Thyroid gland (tissue), 4 donors: ENCODE data around the gene CTDSPL. TPM values are rescaled to one million over a fixed set of nuclear protein-coding genes. Genes with fewer than 3 reads are reported as not detected.

Experiments used
- DNase-seq, 2 donors: peaks; one replicate each; pipeline ENCODE4 v3.0.0-alpha.2; 2019
- H3K27ac ChIP-seq, 3 donors: fragments of 200-600 bp; sonication (generic); 1 replicate in 2 of 3; 2 replicates in 1 of 3; pipeline ENCODE4 v1.5.1; 2016 to 2019; ENCODE audit warnings: mild to moderate bottlenecking in 1 of 3, moderate library complexity in 1 of 3
- H3K27me3 ChIP-seq: fragments of 200-600 bp; sonication (generic); one replicate; pipeline ENCODE4 v1.5.1; 2019
- H3K36me3 ChIP-seq, 2 donors: fragments of 200-600 bp; sonication (generic); one replicate each; pipeline ENCODE4 v1.5.1; 2016 to 2019
- H3K4me1 ChIP-seq, 2 donors: fragments of 200-600 bp; sonication (generic); one replicate each; pipeline ENCODE4 v1.5.1; 2017 to 2019
- H3K4me3 ChIP-seq, 3 donors: fragments of 200-600 bp; sonication (generic); replicated peaks in 1 of 3; 1 replicate in 2 of 3; 2 replicates in 1 of 3; pipeline ENCODE4 v1.5.1; 2016; ENCODE audit warnings: mild to moderate bottlenecking in 1 of 3
- H3K9me3 ChIP-seq: fragments of 200-600 bp; sonication (generic); one replicate; pipeline ENCODE4 v1.5.1; 2017
- CTCF ChIP-seq, 6 experiments: fragments of 200-600 bp in 3 of 6; fragments of 450-650 bp in 3 of 6; sonication (generic) in 3 of 6; IDR thresholded peaks; one replicate each; pipeline ENCODE4 v1.5.1; 2016 to 2019; ENCODE audit warnings: antibody characterized with exemption in 6 of 6, mild to moderate bottlenecking in 2 of 6, inconsistent platforms in 1 of 6, moderate library complexity in 1 of 6
- POLR2A ChIP-seq, 2 donors: fragments of 450-650 bp; IDR thresholded peaks; one replicate each; pipeline ENCODE4 v1.6.1; 2017; ENCODE audit warnings: antibody characterized with exemption in 2 of 2, mild to moderate bottlenecking in 2 of 2, moderate library complexity in 1 of 2
- WGBS, 2 donors: methylation state at CpG; one replicate each; pipeline ENCODE4 v1.1.5; 2017; 5-methylcytosine and 5-hydroxymethylcytosine counted together
- intact Hi-C: fragments of 100-400 bp; cut with DNase I; formaldehyde crosslinking; loops from one replicate; pipeline ENCODE4 v1.15.1; 2023
- total RNA-seq, 4 donors: library from RNA; depleted of rRNA; stranded (reverse); fragments of >200 nt; gene quantifications; one replicate each; pipeline ENCODE4 v1.2.3, GENCODE V29; 2016

Gene CTDSPL
- total RNA-seq, 4 donors from 2014 or later, result 23.6 to 37.9 (median 29.8) TPM

DNA sequence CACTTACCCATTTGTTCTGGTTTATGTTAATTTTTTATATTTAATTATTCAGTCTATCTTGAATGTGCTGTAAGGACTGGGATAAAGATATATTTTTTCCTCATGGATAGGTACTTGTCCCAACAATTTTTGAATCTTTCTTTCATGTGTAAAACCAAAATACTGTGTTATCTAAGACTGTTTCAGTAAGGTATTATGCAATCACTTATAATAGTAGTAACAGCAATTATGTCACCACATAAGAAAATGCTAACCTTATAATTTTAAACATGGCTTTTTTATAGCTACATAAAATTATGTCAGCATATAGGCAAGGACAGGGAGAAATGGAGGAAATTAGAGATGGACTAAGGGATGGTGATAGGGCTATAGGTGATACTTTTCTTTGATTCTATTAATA lies 2.9 kb upstream of the CTDSPL start:
- Histone ChIP-seq H3K4me1 (peaks cover 21 to 26% of the 10 kb centered on the region in 2 donors), H3K36me3 (no peaks in the 10 kb centered on the region), H3K27me3 (no peaks in the 10 kb centered on the region), H3K27ac (no peak overlapping the region), H3K4me3 (no peak overlapping the region), H3K9me3 (no peaks in the 10 kb centered on the region)
- intact Hi-C loops, result no loop called here
- DNase-seq, result no peak
- TF ChIP-seq POLR2A (IDR thresholded peaks at IDR 0.05) (no peak), CTCF (IDR thresholded peaks at IDR 0.05) (no peak)

DNA sequence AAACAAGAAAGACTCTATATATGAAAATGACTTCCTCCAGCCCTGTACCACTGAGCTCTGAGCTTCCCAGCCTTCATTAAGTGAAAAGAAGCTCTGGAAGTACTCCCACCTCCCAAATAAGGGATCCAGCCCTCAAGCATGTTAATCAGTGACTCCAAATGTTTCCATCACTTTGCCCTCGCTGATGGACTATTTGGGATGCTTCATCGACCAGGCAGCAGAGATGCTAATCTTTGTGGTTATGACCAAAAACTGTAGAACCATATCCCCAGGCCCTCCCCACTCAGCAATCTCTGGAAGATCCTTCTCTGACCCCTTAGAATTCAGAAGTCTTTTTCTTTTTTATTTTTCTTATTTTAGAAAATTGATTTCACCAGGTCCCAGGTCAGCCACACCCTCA lies 2.3 kb upstream of the CTDSPL start:
- H3K4me1 ChIP-seq, result peaks cover 27 to 32% of the 10 kb centered on the region in 2 donors
- no peaks in the 10 kb centered on the region for H3K27me3 ChIP-seq
- H3K4me3 ChIP-seq, result no peak overlapping the region
- H3K27ac ChIP-seq, result peak overlapping the region in 2 of 3 donors; percentile 30 to 66
- no peaks in the 10 kb centered on the region for H3K9me3 ChIP-seq
- 79 to 96% methylated on average over 2 of the region's 2 CpGs for WGBS, 2 donors
- intact Hi-C loops, result no loop called here
- TF ChIP-seq POLR2A (IDR thresholded peaks at IDR 0.05), result no peak
- TF ChIP-seq CTCF (IDR thresholded peaks at IDR 0.05), result no peak
- no peak for DNase-seq
- H3K36me3 ChIP-seq, result no peaks in the 10 kb centered on the region

GRCh38 chr3:37859908-37860199 lies 1.8 kb upstream of the CTDSPL start:
- Histone ChIP-seq H3K4me1 (peaks cover 27 to 33% of the 10 kb centered on the region in 2 donors), H3K27ac (peak overlapping the region; percentile 30 to 66 (median 41)), H3K9me3 (no peaks in the 10 kb centered on the region), H3K27me3 (no peaks in the 10 kb centered on the region), H3K4me3 (no peak overlapping the region), H3K36me3 (no peaks in the 10 kb centered on the region)
- 88 to 97% methylated on average over 4 to 6 of the region's 6 CpGs for WGBS, 2 donors
- no peak for DNase-seq
- intact Hi-C loops, result no loop called here
- no peak for TF ChIP-seq CTCF (IDR thresholded peaks at IDR 0.05)
- TF ChIP-seq POLR2A (IDR thresholded peaks at IDR 0.05), result no peak

GRCh38 chr3:37862219-37862902 lies 681 bp downstream of the CTDSPL start:
- peak overlapping the region in 2 of 3 donors; percentile 28 to 59 for H3K4me3 ChIP-seq
- H3K27ac ChIP-seq, result peak overlapping the region in 2 of 3 donors; percentile 63 to 66
- TF ChIP-seq CTCF (IDR thresholded peaks at IDR 0.05) (no peak), POLR2A (IDR thresholded peaks at IDR 0.05) (no peak)
- intact Hi-C loops, result no loop called here
- 18 to 30% methylated on average over 11 to 22 of the region's 38 CpGs for WGBS, 2 donors
- peak; percentile 60 to 71 for DNase-seq
- no peaks in the 10 kb centered on the region for H3K36me3 ChIP-seq
- no peaks in the 10 kb centered on the region for H3K27me3 ChIP-seq
- H3K9me3 ChIP-seq, result no peaks in the 10 kb centered on the region
- H3K4me1 ChIP-seq, result peaks cover 27 to 33% of the 10 kb centered on the region in 2 donors

DNA sequence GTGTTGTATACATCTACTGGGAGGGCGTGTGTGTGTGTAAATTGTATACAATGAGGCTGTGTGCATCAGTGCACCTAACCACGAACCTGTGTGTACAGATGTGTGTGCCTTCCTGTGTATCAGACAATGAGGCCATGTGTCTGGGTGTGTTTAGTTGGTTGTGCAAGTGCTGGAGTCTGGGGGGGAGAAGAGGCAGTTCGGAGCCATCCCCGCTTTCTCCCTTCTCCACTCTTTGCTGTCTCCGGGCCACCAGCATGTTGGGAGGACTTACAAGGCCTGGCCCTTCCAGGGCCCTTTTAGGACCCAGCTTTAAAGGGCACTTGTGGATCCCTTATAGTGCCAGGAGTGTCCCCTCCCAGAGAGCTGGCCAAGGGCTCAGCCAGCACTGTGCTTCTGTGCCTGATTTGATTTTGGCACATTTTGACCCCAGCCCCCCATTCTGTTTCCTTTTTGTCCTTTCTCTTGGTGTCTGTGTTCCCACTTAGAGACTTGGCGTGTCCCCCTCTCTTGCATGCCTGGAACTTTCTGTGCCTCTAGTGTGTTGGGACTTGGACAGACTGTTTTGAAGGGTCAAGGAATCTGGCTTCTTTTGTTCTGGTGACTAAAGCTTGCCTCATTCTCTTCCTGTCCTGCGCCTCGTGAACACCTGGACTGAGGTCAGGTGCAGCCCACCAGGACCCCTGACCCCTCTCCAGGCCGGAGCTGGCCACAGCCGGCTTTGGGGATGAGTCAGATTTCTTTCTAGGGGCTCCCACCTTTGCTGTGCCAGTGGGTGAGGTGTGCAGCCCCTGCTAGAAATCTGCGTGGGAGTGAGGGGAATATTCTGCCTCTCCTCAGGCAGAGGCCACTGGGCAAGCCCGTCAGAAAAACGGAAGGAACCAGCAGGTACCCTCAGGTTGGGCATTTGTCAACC lies 1.5 kb downstream of the CTDSPL start:
- TF ChIP-seq CTCF (IDR thresholded peaks at IDR 0.05) (no peak), POLR2A (IDR thresholded peaks at IDR 0.05) (no peak)
- Histone ChIP-seq H3K27me3 (no peaks in the 10 kb centered on the region), H3K27ac (peak overlapping the region; percentile 55 to 66 (median 63)), H3K4me3 (peak overlapping the region in 1 of 3 donors; percentile 59), H3K36me3 (no peaks in the 10 kb centered on the region), H3K9me3 (no peaks in the 10 kb centered on the region), H3K4me1 (peaks cover 27 to 33% of the 10 kb centered on the region in 2 donors)
- intact Hi-C loops, result no loop called here
- WGBS, 2 donors, result 61 to 76% methylated on average over 13 of the region's 13 CpGs
- DNase-seq, result peak; percentile 47 to 49
